Fibroblast of skin of abdomen (primary cell): ENCODE measurements around the gene YIF1A.
"Not testable (repeated sequence)": the region's sequence is repeated elsewhere in the genome, so short reads cannot be mapped to it uniquely, and the experiment has no call there.

ENCODE experiments used
- DNase-seq: peaks from one replicate; pipeline ENCODE4 v3.0.0-alpha.2; 2013

YIF1A gene

GRCh38 chr11:66325263-66325671 lies 36.3 kb upstream of the YIF1A start:
- DNase-seq: peak; percentile 18

GRCh38 chr11:66324664-66325063 lies 35.7 kb upstream of the YIF1A start:
- DNase-seq: peak; percentile 79

GRCh38 chr11:66323684-66324083 lies 34.7 kb upstream of the YIF1A start:
- no peak for DNase-seq

- peak; percentile 13 for DNase-seq
Observed at GRCh38 chr11:66322732-66323427, 33.9 kb upstream of the YIF1A start.

- no peak for DNase-seq
Observed at GRCh38 chr11:66321606-66322005, 32.7 kb upstream of the YIF1A start.

- DNase-seq: not testable (repeated sequence)
Observed at GRCh38 chr11:66320748-66321147, 31.8 kb upstream of the YIF1A start.

GRCh38 chr11:66320289-66320688 lies 31.3 kb upstream of the YIF1A start:
- not testable (repeated sequence) for DNase-seq

GRCh38 chr11:66318600-66318970 lies 29.6 kb upstream of the YIF1A start:
- no peak for DNase-seq

- DNase-seq: peak; percentile 89
Observed at GRCh38 chr11:66317723-66318599, 29.0 kb upstream of the YIF1A start.

GRCh38 chr11:66317322-66317722 lies 28.4 kb upstream of the YIF1A start:
- peak; percentile 82 for DNase-seq

- peak; percentile 92 for DNase-seq
Observed at GRCh38 chr11:66316849-66317251, 27.9 kb upstream of the YIF1A start, which contains the start of gene CD248. CD248 (minus strand) TSS chr11:66317044; CDS start chr11:66317027, 17 bp downstream.

GRCh38 chr11:66315921-66316811 lies 27.2 kb upstream of the YIF1A start:
- peak; percentile 13 for DNase-seq

- no peak for DNase-seq
Observed at GRCh38 chr11:66315498-66315885, 26.5 kb upstream of the YIF1A start.

- DNase-seq: no peak
Observed at GRCh38 chr11:66314561-66315497, 25.9 kb upstream of the YIF1A start.

- no peak for DNase-seq
Observed at GRCh38 chr11:66314186-66314501, 25.2 kb upstream of the YIF1A start.

- peak; percentile 40 for DNase-seq
Observed at GRCh38 chr11:66313321-66314185, 24.6 kb upstream of the YIF1A start.

- peak; percentile 100 for DNase-seq
Observed at GRCh38 chr11:66312549-66313320, 23.8 kb upstream of the YIF1A start.

- DNase-seq: peak; percentile 91
Observed at GRCh38 chr11:66311965-66312548, 23.1 kb upstream of the YIF1A start.

- no peak for DNase-seq
Observed at GRCh38 chr11:66311470-66311964, 22.6 kb upstream of the YIF1A start.
